NOMO-1 treated with dmso at 0.1 percent for 144 hours (cell line): Measurements from ENCODE around the gene PPM1E.
"Not testable (repeated sequence)": the region's sequence is repeated elsewhere in the genome, so short reads cannot be mapped to it uniquely, and the experiment has no call there.

ENCODE experiments used
- DNase-seq: peaks from one replicate; lab custom pipeline; 2025; ENCODE audit not compliant: unreplicated experiment; lab: John Stamatoyannopoulos, UW

Gene PPM1E

DNA sequence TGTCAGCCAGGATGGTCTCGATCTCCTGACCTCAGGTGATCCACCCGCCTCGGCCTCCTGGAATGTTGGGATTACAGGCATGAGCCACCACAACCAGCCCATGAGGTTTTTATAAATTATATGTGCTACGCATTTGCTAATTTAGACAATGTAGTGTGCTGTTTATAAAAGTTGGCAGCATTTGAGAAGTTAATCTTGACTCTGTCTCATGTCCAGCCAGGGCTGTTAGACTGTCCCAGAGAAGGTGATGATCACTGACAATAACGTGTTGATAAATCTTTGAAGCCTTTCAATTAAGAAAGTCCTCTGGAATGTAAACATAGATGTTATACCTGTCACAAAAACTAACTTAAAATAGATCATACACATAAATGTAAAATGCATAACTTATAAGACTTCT, 82.0 kb downstream of the PPM1E start:
- no peak for DNase-seq

DNA sequence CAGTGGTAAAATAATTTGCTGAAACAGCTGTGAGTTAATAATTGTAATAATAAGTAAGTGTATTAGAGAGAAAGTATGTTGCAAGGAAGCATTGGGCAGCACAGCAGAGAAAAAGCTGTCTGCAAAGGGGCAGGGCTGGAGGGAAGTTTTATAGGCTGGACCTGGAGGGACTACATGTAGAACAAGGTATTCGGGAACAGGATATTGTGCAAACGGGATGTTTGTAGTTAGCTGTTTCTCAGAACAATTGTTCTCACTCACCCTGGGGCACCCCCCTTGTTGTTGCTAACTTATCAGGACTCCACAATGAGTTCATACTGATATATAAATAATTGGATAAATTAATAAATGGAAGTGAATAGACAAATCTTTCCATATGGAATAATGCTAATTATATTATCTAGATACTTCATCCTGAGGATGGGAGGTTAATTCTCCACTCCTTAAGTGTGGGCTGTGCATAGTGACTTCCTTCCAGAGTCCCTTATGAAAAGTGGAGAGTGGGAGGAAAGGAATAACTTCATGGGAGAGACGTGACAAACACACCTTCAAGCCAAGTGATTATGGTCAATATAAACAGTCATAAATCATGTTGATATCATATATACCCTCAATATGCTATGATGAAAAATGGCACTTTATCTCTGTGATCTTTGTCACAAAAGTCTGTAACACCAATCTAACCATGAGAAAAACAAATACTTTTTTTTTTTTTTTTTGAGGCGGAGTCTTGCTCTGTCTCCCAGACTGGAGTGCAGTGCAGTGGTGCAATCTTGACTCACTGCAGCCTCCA, 85.4 kb downstream of the PPM1E start:
- DNase-seq: no peak

DNA sequence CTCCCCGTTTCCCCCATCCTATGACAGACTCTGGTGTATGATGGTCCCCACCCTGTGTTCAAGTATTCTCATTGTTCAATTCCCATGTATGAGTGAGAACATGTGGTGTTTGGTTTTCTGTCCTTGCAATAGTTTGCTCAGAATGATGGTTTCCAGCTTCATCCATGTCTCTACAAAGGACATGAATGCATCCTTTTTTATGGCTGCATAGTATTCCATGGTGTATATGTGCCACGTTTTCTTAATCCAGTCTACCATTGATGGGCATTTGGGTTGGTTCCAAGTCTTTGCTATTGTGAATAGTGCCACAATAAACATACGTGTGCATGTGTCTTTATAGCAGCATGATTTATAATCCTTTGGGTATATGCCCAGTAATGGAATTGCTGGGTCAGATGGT, 90.8 kb downstream of the PPM1E start:
- not testable (repeated sequence) for DNase-seq

DNA sequence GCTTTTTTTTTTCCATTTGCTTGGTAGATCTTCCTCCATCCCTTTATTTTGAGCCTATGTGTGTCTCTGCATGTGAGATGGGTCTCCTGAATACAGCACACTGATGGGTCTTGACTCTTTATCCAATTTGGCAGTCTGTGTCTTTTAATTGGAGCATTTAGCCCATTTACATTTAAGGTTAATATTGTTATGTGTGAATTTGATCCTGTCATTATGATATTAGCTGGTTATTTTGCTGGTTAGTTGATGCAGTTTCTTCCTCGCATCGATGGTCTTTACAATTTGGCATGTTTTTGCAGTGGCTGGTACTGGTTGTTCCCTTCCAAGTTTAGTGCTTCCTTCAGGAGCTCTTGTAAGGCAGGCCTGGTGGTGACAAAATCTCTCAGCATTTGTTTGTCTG, 94.5 kb downstream of the PPM1E start:
- not testable (repeated sequence) for DNase-seq

DNA sequence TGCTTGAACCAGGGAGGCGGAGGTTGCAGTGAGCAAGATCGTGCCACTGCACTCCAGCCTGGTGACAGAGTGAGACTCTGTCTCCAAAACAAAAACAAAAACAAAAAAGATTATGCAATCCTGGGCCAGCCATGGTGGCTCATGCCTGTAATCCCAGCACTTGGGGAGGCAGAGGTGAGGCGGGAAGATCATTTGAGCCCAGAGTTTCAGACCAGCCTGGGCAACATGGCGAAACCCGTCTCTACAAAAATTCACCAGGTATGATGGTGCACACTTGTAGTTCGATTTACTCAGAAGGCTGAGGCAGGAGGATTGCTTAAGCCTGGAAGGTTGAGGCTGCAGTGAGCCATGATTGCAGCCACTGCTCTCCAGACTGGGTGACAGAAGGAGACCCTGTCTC, 109.6 kb downstream of the PPM1E start:
- no peak for DNase-seq

DNA sequence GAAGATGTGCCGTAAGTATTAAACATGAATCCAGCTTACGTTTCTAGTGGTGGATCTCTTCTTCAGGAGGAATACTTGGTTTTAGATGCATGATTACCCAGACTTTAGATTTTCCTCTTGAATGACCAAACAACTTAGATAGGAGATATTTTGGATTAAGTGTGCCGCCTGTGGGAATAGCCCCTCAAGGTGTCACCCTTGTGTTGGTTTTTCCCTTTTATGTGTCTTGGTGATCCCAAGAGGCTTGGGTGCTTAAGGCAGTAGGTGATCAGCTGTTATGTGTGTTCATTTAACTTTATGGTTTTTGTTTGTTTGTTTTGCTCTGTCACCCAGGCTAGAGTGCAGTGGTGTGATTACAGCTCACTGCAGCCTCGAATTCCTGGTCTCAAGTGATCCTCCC, 115.1 kb downstream of the PPM1E start:
- DNase-seq: no peak

DNA sequence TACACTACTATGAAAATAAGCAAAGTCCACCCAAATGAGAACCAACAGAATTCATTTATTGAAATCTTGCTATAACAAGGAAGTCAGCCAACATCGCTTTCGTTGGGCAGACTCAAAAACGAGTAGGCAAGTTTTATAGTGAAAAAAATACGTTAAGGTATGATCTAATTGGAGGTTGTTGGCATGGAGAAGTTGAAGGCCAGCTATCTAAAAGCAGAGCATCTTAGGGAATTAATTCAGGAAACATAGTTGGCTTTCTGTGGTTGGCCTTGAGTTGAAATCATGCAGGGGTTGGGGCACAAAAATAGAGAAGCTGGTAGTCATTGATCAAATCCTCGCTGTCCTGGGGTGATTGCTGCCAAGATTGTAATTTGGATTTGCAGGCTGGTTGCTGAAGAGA, 118.3 kb downstream of the PPM1E start:
- DNase-seq: no peak

DNA sequence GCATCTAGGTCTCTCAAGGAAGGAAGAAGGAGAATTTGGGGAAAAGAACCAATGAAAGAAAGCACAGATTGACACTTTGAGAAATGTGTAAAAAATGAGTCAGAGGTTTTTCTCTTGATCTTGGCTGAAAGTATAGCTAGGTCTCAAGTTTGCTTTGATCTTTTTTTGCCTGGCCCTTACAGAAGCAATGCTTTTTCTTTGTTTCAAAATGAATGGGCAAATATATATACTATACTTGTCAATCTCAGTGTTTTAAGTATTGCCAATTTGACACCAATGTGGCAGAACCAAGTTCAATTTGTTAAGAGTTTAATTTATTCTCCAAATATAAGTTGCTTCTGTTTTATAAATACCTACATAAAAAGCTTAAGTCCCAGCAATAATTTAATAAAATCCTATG, 119.6 kb downstream of the PPM1E start:
- no peak for DNase-seq

DNA sequence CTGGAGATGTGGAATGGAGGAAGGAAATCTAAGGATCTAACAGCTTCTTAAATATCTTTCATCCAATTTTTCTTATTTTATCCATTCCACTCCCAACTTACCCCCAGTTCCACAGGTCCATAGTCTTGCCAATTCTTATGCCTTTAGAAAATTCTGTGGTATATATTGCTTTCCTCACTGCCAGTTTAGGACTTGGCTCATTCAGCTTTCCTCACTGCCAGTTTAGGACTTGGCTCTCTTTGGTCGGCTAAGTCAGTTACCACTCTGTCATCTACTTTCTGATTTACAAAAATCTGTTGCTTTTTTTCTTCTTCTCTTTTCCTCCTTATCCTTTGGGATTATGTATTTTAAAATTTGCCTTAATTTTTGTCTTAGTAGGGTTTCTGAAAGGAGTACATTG, 128.5 kb downstream of the PPM1E start:
- DNase-seq: no peak

DNA sequence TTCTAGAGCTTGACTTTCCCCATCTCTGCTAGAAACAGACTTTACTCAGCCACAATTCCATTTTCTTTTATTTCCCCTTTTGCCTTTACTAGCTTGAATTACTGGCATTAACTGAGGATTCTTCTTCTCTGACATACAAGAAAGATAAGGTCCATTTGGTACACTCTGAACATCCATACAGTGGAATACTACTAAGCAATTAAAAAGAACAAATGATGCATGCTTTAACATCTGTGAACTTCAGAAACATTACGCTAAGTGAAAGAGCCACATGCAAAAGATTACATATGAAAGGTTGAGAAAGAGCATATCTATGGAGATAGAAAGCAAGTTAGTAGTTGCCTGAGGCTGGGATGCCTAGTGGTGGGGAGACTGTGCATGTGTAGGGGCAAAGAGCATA, 130.9 kb downstream of the PPM1E start:
- no peak for DNase-seq

DNA sequence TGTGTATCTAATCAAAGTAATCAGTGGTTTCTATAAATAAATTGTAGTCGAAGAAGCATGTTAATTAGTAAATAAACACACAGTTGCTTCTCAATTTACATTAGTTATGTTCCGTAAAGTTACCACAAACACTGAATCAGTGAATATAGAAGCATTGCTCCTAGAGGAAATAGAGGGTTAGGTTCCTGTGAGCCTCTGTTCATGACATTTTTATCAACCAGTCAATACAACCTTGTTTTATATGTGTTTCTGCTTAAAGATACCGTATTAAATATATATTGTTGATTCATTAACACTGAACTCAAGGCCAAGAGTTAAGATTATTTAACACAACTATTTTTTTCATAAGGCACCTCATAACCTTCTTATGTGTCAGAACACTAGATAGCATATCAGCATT, 134.3 kb downstream of the PPM1E start:
- DNase-seq: no peak

DNA sequence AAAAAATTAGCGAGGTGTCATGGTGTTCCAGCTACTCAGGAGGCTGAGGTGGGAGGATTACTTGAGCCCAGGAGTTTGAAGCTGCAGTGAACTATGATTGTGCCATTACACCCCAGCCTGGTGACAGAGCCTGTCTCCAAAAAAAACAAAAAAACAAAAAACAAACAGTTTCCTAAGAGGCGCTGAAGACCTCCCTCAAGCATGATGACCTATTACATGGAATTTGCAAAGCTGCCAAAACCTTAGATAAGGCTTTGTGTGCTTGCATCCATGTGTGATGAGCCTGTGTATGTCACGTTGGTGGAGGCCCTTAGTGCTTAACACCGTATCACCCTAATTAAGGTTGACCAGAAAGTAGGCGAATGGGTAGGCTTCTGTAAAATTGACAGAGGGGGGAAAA, 143.5 kb downstream of the PPM1E start:
- no peak for DNase-seq

DNA sequence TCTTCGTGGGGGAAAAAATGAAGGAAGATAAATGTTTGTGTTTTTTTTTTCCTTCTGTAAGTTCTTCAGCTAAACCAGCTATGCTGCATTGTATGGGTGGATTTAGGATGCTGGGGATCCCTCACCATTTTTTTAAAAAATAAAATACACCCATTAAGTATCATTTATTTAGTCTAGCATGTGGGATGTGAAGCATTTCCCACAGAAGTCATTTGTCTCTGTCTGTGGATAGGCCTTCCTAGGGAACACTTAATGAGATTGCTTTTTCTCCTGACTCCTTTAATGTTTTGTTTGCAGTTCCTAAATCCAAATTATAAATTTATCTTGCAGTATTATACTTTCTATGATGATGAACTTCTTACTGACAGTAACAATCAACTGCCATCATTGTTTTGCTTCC, 146.7 kb downstream of the PPM1E start:
- DNase-seq: no peak

DNA sequence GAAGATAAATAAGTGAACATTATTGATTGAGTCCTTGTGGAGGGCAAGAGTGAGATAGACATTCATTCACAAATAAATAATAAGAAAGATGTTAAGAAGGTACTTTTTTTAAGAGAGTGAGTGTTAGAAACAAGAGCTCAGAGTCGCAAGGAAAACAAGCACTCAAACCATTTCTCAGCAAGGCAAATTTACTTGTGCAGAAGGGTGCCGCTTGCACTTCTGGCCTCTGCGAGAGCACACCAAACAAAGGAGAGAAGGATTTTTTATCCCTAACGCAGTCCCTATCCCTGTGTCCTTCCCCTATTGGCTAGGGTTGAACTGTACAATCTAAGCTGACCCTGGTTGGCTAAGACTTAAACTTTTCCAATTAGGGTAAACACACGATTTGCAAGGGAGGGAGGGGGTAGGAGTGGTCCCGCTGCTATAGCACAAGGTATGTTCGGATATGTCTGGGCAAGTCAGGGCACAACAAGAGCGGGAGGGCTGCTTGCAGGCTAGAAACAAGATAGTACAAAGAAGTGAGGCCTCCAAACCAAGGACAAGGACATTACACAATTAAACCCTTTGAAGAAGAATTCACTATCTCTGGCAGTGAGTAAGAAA, 156.2 kb downstream of the PPM1E start:
- DNase-seq: no peak

DNA sequence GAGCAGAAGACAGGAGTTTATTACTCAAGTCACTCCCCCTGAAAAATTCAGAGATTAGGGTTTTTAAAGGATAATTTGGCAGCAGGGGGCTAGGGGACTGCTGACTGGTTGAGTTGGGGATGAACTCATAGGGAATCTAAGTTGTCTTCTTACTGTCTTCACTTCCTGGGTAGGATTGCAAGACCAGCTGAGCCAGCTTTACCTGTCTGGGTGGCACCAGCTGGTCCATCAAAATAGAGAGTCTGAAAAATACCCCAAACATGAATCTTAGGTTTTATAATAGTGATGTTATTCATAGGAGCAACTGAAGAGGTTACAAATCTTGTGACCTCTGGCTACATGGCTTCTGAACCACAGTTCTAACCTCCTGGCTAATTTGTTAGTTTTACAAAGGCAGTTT, 157.9 kb downstream of the PPM1E start:
- DNase-seq: no peak

DNA sequence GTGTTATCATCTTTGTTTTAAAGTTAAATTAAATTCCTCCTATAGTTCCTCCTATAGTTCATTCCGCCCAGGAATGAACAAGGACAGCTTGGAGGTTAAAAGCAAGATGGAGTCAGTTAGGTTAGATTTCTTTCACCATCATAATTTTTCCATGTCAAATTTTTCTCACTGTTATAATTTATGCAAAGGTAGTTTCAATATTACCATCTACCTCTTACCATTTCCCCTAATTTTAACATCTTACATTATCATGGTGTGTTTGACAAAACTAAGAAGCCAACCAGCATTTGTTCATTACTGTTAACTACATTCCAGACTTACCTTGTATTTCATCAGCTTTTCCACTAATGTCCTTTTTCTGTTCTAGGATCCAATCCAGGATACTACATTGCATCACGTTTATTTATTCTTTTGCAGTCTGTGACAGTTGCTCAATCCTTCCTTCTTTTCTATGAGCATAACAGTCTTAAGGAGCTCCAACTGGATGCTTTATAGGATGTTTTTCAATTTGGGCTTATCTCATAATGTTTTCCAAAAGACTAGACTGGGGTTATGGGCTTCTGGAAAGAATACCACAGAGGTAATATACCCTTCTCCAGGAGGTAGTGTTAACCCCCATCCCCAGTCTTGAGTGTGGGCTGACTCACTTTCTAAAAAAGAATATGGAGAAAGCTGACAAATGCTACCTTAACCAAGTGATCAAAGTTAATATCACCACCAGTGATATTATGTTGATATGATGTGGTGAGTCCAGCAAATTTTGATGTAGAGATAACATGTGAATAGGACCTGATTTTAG, 158.5 kb downstream of the PPM1E start:
- DNase-seq: no peak

DNA sequence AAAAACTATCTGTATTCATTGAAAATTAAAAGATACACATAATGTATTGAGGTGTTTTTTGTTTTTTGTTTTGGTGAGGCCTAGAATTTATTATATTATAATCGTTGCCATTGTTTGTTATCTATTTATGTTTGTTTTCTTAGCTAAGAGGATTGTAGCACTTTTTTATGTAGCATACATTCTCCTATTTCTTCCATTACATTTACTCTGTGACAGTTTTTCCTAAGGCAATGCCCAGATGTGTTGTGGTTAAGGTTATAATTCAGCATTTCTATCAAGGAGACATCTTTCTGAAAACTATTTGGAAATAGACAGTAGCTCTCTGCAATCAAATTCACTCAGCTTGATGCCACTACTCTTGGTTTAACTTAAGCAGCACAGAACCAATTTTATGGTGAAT, 161.6 kb downstream of the PPM1E start:
- no peak for DNase-seq

DNA sequence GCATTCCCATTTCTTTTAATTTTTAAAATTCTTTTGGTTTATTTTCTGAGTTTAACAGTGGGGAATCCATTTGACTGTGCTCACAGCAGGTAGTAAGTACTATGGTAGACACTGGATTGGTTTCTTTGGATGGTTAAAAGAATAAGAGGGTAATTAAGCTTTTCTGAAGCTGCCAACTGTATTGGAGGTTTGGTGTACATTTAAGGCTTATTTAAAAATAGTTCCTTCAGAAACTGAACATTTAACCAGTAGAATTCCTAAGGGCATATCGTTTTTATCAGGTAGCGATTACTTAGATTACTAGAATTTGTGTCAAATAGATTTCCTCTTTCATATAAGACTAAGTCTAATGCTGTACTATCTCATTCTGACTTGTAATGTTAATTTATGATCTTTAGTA, 162.4 kb downstream of the PPM1E start:
- DNase-seq: no peak

DNA sequence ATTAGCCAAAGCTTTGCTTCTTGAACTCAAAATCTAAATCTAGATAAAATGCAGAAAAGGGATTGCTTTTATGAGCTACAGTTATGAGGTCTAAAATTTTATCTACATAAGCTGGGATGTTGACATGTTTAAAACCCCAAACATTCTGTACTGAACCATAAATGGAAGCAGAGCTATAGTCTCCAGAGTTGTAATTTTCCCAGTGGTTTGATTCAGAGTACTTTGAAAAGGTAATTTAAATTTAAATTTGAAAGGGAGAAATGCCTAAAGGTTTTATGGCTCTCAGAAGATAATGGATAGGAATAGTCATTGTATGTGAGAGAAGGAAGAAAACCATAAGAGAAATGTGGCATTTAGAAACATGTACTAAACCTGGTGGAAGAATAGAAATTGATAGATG, 163.2 kb downstream of the PPM1E start:
- DNase-seq: no peak

DNA sequence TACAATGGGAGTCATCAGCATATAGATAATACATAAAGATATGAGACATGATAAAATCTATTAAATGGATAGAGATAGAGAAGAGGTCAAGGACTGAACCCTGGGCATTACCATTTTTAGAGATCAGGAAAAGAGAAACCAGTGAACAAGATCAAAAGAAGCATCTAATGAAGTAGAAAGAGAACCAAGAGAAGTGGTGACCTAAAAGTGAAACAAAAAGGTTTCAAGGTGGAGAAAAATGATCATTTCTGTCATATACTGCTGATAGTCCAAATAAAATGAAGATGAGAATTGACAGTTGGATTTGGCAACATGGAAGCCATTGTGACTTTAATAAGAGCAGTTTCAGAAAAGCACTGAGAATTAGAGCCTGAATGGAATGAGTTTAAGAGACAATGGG, 165.1 kb downstream of the PPM1E start:
- no peak for DNase-seq

DNA sequence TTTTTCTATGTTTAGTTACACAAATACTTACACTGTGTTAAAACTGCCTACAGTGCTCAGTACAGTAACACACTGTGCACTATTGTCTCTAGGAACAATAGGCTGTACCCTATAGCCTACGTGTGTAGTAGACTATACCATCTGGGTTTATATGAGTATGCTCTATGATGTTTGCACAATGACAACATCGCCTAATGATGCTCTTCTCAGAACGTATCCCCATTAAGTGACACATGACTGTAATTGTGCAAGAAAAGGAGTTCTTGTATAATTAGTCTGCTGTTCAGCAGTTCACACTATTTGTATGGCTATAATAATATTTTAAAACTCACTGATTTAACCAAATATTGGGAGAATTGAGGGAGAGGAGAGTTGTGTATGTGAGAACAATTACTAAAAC, 177.3 kb downstream of the PPM1E start:
- DNase-seq: no peak

DNA sequence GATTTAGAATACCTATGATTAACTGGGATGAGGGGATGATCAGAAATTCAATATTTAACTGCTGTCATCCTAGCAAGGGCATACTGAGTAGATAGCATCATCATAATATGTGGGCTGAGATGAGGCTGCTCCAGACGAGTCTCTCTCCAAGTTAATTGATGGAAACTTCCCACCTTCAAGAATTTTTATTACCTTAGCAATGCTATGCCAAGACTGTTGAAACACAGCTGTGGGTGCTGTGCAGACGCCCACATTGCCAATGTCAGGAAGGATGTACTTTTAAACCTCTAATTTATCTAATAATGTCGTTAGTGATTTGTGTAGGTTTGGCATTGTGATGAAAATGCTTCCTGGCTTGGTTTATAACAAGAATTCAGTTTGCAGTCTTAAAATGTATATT, 180.6 kb downstream of the PPM1E start:
- no peak for DNase-seq
